Pulmonary artery endothelial cell (primary cell): ENCODE results near the gene AAMP. TPM values are rescaled to one million over a fixed set of nuclear protein-coding genes. Genes with fewer than 3 reads are reported as not detected.

Experiments used
- DNase-seq: peaks from one replicate; pipeline ENCODE4 v3.0.0-alpha.2; 2011; ENCODE audit warnings: low read depth, low spot score
- total RNA-seq: library from RNA; depleted of rRNA; stranded (reverse); fragments of >200 nt; gene quantifications from 2 replicates; pipeline ENCODE4 v1.2.3, GENCODE V29; 2014

Gene AAMP
- total RNA-seq, 1 donor from 2014 or later: 162 TPM

DNA sequence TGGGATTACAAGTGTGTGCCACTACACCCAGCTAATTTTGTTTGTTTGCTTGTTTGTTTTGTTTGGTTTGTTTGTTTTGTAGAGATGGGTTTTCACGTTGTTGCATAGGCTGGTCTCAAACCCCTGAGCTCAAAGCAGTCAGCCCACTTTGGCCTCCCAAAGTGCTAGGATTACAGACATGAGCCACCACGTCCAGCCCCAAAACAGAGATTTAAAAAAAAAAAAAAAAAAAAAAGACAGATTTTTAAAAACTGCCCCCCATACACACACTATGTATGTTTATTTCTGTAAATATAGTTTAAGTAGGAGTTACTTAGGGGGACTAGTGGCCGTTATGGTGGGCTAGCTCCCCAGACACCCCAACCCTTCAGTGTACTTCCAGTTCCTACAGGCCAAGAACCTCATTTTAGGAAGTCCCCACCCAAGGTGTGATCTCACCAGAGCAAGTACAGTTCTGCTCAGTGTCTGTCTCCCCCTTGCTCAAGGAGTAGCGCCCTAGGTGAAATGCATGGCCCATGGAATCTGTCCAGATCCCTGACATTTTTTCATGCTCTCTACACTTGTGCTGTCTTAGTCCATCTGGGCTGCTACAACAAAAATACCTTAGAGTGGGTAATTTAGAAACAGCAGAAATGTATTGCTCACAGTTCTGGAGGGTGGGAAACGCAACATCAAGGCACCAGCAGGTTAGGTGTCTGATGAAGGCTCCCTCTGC, 23.9 kb upstream of the AAMP start:
- no peak for DNase-seq

DNA sequence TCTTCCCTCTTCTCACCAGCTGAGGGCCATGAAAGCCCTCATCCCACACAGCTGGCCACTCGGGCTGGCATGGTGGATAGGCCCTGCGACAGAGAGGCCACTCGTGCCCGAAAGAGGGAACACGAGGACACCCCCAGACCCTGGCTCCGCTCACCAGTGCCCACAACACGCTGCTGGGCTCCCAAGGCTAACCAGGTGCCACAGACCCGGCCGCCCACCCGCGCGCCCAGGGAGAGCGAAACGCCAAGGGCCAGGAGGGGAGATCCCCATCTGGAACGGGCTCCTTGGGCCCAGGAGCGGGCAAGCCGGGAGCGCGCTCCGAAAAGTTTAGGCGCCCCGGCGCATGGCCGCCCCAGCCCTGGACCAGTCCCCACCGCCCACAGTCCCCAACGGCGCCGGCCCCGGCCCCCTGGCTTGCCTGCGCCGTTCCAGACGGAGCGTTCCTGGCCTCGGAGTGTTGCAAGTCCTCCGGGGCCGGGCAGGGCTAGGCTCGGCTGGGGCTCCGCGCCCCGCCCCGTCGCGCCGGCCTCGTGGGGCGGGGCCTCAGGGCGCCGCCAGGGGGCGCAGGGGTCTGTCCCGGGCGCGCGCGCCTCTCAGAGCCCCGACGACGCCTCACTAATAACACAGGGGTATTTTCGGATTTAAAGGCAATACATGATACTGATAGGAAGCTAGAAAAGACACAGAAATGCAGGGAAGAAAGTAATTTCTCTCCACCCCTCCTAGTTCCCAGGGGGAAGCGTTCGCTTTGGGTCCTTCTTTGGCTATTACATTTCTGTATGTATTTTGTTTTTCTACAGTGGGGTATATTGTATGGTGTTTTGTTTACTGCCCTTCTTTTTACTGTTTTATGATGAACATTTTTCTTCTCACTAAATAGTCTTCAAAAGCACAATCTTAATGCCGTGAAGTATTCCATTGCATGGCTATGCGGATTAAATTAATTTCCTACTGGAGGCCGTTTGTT, 22.4 kb upstream of the AAMP start, which contains the start of gene TMBIM1:
TSS of gene TMBIM1 (minus strand) at position 456 of the 967 bp plus-strand sequence. CDS start 10,362 bp downstream, outside the sequence.
- DNase-seq: no peak

DNA sequence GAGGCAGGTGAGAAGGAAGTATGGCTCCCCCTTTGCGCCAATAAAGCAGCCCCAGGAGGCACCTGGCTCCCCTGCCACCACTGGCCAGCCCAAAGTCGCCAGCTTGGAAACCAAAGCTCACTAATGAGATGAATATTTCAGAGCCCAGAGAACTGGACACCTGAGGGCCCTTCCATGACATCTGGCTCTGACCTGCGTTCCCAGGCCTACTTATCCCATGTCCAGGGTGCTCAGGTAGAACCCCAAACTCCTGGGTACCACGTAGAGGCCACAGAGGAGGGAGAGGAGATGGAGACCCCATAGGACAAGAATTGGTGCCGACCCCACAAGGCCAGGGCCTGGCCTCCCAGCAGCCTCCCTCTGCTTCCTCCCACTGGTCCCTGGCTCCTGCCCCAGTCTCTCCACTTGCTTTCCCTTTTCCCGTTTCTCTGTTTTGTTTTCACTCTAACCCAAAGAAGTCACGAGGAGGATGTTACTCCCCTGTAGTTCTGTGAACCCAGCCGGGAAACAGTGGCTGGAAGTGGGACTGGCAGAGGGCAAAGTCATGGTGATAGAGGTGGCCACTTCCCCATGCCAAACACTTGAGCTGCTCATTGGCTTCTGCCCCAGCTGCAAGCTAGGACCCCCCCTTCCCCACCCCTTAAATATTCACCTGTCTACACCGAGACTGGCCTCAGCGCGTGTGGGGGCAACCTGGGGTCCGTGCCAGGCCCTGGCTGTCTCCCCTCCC, 21.5 kb upstream of the AAMP start:
- no peak for DNase-seq

DNA sequence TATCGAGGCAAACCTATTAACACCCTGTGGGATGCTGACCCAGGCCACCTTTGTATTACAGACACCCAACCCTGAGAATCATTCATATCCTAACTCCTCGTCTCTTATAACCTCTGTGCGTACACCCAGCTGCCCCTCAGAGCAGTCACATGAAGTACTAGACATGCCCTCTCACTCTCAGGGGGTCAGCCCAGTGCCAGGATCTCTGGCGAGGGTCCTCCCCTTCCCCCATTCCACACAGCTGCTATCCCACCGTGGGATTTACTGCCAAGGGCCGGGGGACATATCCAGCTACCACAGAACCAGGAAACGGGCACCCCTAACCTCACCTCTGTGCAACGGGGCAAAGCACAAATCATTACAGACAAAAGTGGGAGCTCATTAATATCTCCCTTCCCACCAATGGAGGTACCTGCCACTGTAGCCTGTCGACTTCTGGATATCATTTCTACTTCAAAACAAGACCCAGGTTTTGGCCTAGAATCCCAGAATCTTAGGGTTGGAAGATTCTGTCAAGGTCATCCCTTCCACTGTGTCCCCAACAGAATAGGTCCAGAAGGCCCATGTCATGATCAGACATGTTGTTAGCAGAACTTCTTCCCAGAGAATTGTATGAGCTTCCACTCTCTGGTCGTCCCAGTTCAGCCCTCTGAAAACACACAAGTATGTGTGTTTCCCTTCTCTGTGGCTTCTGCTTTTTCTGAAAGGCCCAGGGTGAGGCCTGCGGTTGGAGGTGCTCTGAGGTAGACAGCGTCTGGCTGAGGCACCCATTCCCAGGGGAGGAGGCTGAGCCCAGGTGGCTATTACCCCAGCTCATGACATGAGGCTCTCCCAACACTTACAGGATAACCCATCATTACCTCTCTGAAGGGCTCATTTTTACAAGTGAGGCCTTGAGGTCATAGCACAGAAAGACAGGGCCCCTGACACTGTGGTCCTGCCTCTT, 20.7 kb upstream of the AAMP start:
- DNase-seq: no peak

DNA sequence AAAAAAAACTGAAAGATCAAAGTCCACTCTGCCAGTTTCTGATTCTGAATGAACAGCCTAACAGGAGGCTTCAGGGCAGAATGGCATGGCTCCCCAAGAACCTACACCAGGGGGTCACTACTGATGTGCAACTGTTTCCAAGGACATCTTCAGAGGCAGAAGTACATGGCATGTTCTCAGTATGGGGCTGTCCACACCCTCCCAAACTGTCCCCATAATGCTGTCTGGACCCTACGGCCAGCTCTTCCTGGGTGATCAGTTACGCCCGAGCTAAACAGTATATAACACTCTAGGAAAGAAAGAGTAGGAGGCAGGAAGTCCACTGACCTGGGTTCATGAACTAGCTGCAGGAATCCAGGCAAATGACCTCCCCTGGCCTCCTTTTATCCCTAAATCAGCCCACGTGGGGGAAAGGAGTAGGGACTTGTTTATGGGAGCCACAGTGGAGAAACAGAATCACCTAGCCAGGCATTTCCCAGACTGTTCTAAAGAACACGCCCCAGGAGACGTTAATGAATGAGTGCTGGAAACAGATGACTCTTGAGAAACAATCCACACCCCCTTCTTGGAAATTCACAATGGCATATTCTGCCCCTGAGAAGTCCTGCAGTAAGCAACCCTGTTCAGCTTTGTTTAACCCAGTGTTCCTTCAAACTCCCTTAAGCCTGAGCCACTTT, 19.8 kb upstream of the AAMP start:
- no peak for DNase-seq

DNA sequence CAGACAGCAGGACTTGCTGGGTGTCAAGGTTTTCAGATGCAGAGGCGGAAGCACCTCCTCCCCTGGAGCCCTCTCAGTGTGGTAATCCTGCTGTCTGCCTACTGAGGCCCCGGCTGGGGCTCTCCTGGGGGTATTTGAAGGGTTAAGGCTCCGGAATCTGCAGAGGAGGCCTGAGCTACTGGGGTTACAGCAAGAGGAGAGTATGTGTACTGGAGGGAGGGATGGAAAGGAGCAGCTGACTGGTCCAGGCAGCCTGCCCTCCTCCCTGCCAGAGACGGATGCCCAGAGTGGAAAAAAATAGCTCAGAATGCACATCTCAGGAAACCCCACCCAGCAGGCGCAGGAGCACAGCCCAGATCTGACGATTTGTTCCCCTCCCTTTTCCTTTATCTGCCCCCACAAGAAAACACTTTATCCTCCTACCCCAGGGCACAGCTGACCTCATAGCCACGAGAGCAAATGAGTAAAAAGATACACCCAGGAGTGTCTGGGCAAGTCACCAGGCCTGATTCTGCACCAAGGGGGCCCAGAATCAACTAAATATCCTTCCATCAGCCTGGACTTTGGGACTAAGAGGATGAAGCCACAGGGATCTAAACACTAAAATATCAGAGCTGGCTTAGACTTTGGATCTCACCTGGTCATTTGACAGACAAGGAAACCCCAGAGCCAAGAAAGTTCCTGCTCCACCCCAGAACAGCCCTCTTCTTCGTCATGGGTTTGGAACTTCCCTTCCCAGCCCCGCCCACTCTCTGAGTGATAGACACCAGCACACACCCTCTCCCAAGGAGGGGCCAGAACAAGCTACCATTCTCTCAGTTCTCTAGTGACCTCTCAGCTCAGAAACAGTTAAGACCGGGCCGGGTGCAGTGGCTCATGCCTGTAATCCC, 16.9 kb upstream of the AAMP start:
- DNase-seq: peak; percentile 87

DNA sequence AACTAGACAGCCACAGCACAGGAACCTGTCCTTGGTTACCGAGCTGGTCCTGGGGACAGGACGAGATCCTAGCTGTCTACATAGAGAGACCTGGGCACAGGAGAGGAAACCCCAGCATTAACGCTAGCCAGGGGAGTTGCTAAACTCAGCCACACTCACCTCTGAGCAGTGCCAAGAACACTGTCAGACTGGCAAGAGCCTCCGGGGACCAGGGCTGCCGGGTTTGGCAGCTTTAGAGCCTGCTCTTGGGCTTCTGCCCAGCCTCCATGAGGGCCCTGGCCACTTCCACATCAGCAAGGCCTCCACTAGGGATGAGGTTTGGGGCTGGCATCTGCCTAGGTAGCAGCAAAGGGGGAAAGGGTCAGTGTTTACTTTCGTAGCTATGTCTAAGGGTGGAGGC, 15.7 kb upstream of the AAMP start:
- DNase-seq: no peak

DNA sequence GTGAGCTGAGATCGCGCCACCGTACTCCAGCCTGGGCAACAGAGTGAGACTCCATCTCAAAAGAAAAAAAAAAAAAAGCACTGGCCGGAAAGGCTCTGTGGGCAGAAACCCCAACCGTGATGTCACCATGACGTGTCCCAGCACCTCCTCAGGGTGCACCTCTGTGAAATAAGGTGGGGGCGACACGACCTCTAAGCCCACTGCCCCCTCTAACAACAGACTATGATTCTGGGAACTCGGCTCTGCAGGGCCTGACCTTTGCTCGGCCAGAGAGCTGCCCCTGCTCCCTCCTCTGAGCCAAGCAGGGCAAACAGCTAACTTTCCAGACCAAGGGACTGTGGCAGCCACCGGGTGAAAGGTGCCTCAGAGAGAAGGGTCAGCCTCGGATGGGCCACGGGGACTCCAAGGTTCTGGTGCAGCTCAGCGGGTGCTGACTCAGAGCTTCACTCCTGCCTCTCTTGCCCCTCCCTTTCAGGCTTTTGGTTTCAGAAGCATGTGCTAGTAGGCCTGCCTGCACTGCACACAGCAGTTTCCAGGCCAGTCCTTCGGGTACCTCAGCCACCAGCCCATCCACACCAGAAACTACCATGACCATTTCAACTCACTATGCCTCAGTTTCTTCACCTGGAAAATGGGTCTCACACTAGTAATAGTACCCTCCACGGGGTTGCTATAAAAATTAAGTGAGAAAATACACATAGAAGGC, 14.3 kb upstream of the AAMP start:
- DNase-seq: no peak

DNA sequence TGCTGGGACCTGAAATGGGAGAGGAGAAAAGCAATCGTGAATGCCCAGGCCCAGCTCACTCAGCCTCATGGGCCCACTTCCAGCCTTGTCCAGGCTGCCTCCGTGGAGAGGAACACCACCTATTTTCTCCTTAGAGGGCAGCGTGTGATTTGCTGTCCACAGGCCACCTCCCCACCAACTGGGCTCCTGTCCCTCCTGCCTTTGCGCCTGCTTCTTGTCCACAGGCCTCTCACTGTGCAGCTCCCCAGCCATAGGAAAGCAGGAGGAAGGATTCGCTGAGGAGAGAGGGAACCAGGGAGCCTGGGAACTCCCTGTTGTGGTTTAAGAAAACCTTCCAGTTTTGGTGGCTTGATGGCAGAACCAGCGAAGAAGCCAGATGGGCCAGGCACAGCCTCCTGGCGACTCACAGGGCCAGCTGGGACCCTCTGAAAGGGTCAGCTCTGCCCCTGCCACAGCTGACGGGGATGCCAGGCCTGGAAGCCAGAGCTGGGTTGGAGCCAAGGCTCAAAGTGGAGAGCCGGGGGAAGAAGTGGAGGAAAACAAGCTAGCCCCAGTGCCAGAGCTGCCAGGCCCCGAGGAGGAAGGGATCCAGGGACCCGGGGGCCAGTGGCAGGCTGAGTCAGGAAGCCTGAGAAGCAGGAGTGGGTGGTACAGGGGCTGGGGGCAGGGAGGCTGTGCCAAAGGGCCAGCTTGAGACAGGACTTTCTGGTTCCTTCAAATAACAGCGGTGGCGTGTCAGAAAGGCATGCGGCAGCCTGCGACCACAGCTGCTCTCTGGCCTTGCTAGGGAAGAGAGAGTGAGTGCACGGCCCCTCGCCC, 12.4 kb upstream of the AAMP start:
- DNase-seq: no peak

DNA sequence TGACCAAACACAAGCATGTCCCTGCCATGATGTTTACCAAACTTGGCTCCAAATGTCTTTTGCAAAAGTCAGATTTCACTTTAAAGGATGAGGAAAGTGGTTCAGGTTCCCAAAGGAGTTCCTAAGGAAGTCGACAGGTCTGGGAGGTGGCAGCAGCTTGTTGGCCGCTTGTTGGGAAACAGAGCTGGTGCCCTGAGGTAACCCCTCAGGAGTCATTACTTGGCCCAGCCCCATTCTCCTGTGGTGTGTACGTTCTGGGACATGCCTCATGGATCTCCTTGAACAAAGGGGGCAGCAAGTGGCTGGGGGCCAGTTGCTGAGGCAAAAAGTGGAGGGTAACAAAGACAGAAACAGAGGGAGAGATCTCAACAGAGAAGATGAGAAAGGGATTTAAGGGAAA, 11.5 kb upstream of the AAMP start:
- DNase-seq: no peak

DNA sequence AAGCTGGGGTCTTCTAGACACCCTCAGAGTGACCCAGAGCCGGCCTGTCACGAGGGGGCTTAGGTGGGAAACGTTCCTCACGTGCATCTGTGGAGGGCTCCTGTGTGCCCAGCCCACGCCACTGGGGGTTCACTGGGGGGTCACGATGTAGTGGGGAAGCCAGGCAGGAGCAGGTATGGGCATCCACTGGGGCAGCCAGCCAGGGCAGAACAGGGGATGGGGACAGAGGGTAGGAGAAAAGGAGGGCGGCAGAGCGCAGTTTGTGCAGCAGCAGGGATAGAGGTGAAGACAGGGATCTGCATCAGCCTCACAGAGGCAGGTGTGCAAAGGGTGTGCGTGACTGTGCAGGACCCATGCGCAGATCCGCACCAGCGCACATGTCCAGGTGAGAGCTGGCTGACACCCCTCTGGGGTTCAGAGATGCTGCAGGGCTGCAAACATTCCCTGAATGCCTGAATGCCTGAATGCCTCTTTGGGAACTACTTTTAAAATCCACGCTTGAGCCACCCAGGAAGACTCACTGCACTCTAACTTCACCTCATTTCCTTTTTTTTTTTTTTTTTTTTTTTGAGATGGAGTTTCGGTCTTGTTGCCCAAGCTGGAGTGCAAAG, 10.4 kb upstream of the AAMP start:
- DNase-seq: no peak

DNA sequence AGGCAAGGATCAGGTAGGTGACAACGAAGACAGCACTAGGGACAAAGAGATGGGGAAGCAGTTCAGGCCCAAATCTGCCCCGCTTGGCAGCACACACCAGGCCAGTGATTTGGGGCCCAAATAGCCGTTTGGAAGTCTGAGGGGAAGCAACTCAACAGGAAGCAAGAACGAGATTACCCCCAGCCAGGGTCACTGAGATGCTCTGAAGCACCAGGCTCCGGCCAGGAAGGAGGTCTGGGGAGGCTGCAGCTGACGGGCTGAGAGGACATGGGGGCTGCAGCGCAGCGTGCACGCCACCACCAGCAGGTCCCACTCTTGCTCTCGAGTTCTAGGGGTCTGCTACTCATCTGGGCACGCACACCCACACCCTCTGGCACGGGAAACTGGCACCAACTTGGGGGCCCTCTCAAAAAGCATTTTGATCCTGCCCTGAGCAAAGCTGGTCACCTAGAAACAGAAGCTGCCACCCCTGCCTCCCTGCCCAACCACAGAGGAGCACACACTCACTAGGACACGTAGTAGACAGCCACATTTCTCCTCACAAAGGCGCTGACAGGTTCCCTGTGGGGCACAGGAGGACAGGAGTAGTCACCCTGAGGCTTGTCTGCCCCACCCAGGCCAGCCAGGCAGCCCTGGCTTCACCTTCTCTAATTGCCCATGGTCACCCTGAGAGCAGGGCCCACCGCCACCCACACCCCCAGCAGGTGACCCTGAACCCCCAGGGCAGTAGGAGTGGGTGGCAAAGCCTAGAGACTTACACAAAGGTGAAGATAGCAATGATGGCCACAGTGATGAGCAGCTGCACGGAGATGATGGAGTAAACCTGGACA, 8.8 kb upstream of the AAMP start:
- no peak for DNase-seq

DNA sequence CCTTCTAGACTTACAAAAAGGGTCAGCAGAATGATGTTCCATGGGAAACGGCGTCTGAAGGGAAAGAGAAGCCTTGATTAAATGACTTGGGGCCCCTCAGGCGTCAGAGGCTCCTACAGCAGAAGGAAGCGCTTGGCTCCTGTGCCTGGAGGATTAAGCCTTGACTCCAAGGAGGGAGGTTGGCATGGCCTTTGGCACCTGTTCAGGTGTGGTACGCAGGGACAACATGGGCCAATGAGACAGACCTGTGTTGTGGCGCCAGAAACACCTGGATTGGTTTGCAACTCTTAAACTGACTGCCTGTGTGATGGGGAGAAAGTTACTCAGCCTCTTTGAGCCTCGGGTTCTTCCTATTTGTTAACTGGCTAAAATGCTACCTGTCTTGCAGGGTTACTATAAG, 8.0 kb upstream of the AAMP start:
- no peak for DNase-seq

DNA sequence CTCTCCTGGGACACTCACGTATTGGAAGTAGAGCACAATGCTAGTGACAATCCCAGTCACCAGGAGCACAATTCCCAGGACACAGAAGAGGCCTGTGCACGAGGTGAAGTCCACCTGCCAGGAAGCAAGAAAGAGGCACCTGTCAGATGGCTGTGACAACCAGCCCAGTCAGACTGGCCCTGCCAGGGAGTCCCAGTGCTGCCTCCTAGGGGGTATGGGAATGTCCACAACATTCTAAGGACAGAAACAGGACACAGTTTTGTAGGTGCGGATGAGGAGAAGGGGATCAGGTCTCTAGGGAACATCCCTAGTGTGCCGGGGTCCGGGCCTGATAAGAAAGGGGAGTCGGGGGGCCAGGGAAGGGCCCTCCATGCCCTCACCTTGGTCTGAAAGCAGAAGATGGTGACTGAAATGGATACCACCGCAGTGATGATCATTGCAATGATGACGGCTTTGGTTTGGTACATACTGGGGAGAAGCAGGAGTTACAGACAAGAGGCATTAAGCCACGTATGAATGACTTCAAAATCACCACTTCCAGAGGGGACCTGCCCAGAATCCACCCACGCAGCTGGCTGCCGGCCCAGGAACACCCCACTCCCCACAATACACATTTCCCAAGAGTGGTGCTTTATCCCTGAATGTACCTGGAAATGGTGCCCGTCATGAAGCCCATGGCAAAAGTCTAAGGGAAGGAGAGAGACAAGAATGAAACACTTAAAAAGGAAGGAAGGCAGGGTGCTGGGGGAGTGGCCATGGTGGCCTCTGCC, 7.2 kb upstream of the AAMP start:
- no peak for DNase-seq

DNA sequence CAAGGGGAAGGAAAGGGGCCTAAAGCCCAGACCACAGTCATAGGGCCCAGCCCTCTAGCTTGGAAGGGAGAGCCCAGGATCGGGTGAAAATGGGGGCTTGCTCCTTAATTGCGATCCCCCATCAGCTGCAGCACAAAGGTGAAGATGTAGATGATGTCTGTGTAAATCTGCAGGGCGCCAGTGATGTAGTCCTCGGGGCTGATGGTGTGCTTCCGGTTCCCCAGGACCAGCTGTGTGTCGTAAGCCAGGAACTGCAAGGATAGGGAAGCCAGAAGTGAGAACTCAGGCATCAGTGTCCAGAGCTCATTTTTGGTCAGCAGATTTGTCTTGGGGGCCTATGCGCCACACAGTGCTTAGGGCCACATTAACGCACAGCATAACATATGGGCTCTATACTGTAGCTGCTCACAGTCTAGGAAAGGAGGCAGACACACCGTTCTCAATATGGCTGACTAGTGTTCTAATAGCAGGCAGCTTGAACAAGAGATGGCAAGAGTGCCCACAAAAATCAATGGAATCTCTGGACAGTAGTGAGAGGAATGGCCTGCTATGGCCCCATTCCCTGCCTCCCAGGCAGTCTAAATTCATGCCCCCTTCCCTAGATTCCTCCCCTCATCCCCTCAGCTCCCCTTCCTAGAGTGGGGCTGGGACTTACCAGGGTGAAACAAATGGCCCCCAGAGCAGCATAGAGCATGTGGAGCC, 5.6 kb upstream of the AAMP start:
- no peak for DNase-seq
